GM21526 (cell line): ENCODE data around the gene TPM1.
"Not testable (repeated sequence)": the region's sequence is repeated elsewhere in the genome, so short reads cannot be mapped to it uniquely, and the experiment has no call there.

Experiments
- ATAC-seq: cut with Tn5 transposase; IDR thresholded peaks from one replicate; pipeline ENCODE4 v1.9.1; 2021; ENCODE audit warnings: moderate library complexity; ENCODE audit not compliant: unreplicated experiment, low FRiP score

The TPM1 gene

DNA sequence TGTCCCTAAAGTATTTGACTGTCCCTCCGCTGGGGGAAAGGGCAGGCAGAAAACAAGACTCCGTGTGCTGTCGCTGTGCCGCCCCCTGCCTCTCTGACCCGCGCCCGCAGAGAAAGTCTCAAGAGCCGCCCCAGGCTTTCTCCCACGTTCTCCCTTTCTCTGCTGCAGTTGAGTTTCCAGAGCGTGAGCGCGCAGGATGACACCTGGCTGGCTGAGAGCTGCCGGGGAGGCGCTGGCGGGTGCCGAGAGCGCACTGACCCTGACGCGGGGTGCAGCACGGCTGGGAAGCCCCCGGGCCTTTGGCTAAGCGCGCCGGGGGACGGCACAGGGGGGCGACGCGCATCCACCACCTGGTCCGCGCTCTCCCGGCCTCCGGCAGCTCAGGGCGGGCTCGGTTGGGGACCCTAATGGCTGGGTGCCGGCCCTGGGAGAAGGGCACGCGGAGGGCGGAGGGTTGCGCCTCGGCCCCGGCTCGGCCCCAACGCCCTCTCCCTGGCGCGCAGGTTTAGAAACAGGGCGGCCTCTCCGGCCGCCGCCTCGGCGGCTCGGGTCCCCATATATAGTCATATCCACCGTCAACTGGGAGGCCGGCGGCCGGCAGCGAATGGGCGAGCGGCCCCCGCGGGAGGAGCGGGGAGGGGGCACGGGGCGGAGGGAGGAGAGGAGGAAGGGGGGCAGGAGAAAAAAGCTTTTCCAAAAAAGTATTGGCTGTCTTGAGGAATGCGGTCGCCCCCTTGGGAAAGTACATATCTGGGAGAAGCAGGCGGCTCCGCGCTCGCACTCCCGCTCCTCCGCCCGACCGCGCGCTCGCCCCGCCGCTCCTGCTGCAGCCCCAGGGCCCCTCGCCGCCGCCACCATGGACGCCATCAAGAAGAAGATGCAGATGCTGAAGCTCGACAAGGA lies at the start of gene TPM1:
Gene TPM1, plus strand, starts transcription at position 774 of the 903 bp plus-strand sequence. Its CDS starts 83 bp downstream, at position 857.
- no peak for ATAC-seq

DNA sequence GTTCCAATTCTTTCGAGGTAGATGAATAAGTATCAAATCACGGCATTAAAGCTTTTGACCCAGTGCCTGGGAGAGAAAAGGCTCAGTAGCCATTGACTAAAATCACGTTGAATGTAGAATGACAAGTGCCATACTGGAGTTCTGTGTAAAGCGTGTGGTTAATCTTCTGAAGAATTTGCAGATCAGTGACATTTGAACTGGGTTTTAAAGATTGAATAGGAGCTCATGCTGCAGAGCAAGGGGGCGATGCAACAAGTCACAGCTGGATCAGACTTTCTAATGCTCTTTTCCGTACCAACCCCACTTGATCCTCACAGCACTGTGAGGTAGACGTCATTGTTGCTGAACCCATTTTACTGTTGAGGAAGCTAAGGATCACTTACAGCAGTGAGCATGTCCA lies 49.5 kb upstream of the TPM1 start:
- ATAC-seq, result no peak

DNA sequence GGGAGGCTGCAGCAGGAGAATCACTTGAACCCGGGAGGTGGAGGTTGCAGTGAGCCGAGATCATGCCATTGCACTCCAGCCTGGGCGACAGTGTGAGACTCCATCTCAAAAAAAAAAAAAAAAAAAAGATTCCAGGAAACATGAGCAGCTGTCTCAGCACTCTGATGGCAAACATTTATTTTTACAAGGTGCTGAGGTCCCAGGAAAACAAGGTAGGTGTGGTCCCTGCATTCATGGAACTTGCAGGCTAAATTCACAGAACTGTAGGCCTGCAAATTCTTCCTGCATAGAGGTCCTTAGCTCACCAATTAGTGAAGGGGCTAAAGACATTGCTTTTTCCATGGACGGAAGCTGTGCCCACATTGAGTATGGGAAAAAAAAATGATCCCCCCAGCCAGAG lies 48.9 kb upstream of the TPM1 start:
- not testable (repeated sequence) for ATAC-seq

DNA sequence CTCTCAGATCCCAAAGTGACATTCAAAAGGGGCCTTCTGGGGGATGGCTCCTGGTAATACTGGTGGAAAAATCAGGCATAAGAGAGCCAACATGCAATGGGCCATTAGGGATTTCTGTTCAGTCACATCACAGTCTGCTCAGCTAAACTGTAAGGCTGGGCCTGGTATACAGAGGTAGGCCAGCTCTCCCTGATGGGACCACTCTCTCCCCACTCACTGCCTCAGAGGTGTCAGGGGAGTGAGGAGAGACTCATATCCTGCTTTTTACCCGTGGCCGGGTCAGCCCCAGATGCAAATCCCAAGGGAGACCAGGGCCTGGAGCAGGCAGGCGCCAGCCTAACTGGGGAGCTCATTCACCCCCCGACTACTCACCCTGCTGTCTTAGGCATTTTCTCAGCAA lies 48.1 kb upstream of the TPM1 start:
- ATAC-seq, result no peak

DNA sequence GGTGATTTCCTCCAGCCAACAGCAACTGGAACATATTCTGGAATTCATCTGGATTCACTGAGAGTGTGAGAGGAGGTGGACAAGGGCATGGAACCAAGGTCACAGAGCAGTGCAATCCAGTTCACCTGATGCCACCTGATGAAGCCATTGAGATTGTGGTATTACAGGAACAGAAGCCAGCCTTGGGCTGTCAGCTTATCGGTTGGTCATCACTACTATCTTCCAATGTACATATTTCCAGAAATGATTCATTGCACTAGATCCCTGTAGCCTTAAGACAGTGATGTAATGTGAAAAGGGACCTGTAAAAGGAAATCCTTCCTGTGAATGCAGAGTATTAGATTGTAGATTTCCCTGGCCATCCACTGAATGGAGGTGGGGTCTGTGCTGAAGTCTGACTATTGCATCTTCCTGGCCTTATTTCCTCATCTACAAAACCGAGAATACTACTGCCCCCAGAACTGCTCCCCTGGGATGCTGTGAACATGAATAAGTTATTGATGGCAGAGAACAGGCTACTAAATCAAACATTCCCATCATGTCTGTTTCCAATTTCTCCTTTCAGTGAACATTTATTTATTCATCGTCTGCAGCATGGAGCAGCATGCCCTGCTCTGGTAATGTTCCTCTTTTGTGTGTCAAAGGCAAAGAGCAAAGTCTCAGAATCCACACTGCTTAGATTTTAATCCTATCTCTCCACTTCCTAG lies 47.4 kb upstream of the TPM1 start:
- no peak for ATAC-seq

DNA sequence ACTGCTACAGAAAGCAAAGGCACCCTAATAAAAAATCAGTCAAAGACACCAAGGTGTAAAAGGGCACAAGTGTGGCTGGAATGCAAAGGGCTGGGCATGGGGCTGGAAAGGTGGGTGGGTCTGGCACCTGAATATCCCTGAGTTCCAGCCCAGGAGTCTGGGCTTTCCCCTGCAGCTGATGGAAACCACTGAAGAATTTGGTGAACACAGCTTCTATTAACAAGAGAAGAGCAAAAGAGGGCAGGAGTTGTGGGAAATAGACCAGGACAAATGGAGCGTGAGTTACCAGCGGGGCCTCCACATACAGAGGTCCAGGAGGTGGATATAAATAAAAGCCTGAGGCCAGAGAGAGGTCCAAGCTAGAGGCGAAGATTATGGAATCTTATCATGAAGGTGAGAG lies 45.1 kb upstream of the TPM1 start:
- no peak for ATAC-seq

DNA sequence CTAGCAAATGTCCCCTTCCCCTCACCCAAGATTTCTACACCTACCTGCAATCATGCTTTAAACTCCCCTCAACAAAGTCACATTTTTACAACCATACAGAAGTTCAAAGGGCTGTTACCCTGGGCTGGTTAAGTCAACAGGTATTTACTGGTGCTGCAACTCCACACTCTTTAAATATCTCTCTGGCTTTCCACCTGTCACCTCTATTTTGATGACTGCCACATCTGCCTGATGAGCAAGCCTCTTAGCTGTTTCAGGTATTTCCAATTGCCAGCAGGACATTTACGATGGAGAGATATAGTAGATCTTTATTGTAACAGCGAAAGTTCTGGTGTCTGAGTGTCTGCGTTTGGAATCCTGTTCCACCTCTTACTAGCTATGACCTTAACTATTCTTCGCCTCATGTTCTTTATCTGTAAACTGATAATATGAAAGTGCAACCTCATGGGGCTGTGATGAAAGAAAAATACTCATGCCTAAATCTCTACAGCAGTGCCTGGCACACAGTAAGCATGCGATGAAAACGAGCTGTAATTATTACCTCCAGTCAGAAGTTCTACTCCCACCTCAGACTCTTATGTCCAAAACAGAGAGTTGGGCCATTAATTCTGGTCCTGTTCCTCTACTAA lies 44.2 kb upstream of the TPM1 start:
- ATAC-seq, result no peak

DNA sequence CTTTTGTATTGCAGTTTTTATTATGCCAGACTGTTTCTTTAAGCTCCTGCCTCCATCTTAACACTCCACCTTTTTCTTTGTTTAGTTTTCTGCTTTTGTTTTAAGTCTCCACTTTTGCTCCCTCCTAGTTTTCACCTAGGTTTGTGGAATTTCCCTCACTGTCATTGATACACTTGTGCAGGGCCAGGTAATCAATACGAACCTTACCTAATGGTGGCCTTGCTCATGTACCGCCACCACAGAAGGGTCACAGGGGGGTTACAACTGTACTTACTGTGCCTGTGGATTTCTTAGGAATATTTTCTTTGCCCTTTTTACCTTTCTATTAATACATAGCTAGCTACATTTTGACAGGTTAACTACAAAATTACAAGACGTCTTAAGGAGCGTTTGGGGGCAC lies 43.4 kb upstream of the TPM1 start:
- no peak for ATAC-seq

DNA sequence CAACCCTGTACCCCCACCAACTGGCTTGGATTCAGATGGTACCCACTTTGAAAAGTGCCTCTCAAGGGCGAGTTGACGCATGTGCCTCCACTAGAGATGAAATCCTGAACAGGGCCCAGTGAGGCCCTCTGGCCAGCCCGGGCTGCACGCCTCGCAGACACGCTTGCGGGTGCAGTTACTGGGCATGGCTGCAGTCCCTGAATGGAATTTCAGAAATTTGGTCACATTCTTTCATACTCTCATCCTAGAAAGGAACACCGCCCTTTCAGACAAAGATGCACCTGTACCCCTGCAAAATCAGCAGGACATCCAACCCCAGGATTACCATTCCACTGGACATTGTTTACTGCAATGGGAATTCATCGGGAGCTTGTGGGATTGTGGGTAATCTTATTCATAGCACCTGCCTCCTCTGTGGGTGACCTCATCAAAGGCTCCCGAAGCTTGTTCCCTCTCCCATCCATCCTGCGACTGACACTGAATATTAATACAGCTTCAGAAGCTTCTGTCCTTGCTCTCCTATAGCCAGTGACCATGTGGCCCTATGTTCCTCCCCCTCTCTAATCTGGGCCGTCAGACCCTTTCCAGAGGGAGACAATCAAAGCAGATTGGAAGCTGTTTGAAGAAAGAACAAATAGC lies 42.5 kb upstream of the TPM1 start:
- ATAC-seq, result no peak

DNA sequence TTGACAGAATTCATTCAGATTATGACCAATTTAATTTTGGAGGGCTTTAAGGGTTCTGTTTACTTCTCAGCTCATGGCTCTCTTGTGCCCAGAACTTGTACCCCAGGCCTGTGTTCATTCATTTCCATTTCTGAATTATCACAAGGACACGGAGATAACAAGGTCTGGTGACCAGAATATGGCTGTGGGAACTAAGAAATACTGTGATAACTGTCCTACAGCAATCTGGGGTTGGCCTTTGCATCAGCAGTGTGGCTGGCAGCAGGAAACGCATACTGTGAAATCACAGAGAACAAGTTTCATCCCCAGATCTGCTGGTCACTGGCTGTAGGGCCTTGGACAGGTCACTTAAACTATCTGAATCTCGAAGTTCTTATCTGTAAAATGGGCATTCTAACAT lies 41.8 kb upstream of the TPM1 start:
- ATAC-seq, result no peak

DNA sequence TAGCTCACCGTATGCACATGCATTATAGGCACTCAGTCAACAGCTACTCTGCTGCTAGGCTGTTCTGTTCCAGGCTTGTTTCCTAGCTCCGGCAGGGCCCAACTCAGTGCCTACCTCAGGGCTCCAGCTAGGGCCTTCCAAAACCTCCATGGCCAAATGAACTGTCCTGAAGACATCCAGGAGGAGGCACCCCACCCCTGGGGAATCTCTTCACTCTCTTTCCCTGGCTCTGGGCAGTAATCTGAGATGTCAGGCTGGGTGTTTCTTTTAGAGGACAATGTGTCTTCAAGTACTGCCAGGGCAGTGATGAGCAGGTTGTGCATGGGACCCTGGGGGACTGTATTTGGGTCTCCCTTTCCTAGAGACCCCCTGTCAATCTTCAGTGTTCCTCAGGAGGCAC lies 38.3 kb upstream of the TPM1 start:
- ATAC-seq, result no peak

DNA sequence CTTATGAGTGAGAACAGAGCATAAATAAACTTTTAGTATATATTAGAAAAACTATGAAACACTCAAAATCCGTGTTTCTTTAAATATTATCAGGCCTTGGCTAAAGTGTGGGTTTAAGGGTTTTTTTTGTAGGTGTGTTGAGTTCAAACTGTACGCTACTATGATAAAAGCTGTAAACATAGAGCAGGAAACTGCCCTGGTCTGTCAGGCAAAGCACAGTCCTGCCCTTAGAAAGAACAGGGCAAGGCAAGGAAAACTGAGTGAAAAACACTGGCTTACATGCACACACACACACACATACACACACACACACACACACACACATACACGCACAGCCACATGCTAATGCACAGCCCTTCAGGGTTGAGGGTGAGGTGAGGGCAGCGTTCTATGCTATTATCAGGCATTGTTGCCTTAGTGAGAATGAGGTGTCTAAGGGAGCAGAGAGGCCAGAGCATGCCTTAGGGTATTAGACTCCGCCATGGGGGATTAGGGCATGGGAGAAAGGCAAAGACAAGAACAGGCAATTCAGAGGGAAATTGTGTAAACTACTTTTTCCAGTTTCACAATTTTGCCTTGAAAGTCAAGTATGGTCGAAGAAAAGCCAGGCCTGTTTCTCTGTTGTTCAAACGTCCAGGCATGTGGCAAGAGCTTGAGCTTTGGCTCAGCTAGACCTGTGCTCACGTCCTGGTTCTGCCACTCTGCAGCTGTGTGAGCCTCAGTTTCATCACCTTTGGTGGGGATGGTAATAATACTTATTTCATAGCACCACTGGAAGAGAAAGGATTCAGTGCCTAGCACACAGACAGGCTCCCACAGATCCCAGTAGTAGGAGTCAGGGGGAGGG lies 36.3 kb upstream of the TPM1 start:
- ATAC-seq, result no peak

DNA sequence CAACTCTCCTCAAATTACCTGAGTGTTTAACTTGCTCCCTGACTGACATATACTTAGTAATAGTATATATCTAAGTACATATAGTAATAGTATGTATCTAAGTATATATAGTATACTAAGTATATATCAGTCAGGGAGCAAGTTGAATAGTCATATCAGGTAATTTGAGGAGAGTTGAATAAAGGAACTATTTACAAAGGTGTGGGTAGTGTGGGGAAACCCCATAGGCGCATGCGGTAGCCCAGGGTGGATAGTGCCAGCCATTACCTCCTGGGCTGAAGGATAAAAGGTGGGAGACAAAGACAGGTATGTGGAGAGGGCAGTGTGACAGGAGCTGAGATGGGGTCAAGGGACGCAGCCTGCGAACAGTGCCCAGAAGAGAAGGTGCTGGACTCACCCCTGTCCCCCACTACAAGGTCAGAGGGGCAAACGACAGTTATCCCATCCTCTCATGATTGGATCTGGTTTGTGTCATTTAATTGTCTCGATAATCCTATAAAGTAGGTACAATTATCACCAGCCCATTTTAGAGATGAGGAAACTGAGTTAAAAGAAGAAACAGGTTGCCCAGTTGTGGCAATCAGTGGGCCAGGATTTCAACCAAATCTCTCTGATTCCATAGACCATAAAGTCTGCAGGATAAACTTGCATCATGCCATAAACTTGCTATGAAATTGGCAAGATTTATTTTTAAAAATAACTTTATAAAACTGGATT lies 34.1 kb upstream of the TPM1 start:
- ATAC-seq, result no peak

DNA sequence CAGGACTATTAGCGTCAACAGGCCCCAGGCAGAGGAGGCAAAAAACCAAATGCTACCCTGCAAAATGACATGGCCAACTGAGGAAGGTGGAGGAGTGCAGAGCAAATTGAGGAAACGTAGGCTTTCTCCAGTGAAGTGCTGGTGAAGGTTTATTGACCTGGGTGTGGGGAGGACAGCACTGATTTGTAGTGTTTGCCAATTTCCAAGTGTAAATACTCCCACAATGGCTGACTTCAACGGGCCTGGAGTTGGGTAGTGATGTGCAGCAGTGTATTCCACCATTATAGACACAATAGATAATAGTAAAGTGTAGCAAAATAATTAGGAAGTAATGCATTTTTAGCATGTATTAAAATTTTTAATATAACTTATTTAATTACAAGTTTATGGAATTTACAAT lies 32.2 kb upstream of the TPM1 start:
- no peak for ATAC-seq

DNA sequence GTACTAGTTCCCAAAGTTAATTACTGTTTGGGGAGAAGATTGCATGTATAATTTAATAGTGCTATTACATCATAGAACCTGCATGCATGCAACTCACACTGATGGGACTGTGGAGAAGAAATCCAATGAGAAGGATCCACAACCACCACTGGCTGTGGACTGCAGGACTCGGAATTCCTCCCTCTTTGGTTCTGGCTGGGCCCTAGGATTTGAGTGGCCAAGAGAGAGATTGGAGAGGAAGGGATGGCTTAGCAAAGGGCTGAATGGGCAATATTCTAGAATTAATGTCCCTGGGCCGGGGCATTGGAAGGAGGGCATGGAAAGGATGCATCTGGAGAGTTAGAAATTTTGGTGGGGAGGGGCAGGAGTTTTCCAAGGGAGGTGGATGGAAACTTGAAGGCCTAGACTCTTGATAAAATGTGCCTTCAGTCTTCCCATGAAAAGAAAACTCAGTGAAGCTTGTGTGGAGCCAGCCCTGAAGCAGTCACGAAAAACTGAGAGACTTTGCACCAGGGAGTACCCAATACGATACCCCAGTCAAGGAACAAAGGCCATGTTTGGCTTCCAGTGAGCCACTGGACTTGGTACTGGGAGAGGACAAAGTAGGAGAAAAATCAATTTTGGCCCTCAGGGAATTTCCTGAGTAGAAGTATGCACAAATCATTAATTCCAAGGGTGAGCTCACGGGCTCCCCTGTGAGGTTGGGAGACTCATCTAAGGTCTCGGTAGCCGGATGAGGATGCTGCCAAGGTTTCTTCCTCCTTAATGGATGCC lies 31.4 kb upstream of the TPM1 start:
- ATAC-seq, result no peak

DNA sequence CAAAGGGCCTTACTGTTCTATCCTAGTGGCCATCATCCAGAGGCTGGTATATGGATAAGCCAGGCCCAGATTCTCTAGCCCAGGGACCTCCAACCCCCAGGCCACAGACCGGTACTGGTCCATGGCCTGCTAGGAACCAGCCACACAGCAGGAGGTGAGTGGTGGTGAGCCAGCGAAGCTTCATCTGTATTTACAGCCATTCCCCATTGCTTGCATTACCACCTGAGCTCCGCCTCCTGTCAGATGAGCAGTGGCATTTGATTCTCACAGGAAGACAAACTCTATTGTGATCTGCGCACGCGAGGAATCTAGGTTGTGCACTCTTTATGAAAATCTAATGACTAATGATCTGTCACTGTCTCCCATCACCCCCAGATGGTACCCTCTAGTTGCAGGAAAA lies 30.1 kb upstream of the TPM1 start:
- ATAC-seq, result no peak

DNA sequence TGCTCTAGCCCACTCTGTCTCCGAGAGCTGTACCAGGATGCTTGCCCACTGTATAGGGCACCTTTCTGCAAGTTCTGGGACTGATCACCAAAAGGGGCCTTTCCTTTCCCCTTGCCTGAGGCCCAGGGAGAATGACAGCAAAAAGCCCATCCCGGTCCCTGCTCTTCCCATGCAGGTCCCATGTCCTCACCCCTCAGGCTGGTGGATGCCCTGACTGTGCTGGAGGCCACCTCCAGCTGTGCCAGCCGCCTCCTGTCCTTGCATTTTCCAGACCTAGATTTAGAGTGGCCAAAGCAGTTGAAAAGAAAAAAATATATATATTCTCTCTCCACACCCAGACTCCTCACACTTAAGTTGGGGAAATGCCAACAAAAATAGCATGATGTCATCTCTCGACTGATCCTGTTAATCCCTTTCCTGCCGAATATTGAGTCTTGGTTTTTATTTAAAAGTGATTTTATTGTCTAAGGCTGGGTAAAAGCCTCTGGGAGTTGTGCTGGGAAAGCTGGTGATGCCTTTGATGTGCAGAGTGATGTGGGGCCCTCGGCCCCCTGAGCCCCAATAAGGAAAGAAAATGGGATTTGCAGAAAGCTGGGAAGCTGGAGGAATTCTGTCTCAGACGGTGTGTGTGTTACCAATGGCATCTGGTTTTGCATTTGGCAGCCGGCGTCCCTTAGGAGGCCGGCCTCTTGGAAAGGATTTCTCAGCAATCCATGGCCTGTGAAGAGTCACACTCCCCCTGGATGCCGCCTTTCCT lies 29.3 kb upstream of the TPM1 start:
- no peak for ATAC-seq

DNA sequence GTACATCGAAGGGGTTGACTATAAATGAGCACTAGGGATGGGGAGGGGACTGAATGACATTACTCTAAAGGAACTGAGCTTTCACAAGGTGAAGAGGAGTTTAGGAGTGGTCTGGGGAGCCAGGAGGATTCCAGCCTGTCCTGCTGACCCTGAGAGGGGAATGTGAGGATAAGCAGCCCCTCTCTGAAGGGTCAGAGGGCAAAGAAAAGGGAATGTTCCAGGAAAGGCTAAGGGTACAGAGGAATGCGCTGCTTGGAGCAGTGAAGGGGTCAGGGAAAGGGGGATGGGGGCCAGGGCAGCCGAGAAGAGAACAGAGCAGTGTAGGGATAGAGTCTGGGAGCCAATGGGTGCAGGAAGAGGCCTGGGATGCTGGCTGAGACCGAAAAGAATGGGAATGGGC lies 28.0 kb upstream of the TPM1 start:
- ATAC-seq, result no peak
